G401.6 (cell line): ENCODE measurements around the gene GPLD1.
"Not testable (repeated sequence)": the region's sequence is repeated elsewhere in the genome, so short reads cannot be mapped to it uniquely, and the experiment has no call there.

Experiments used
- FAIRE-seq: peaks from 2 replicates; lab custom pipeline; 2012; peaks lifted over from hg19 to GRCh38; lab: Jason Lieb, UNC

GPLD1 gene

GRCh38 chr6:24410622-24411021 is 78.8 kb downstream of the GPLD1 start:
- no peak for FAIRE-seq

GRCh38 chr6:24408719-24409410 is 80.5 kb downstream of the GPLD1 start:
- no peak for FAIRE-seq

- no peak for FAIRE-seq
These were observed 84.1 kb downstream of the GPLD1 start for GRCh38 chr6:24405262-24405661.

GRCh38 chr6:24403501-24403824 is 85.9 kb downstream of the GPLD1 start:
- no peak for FAIRE-seq

GRCh38 chr6:24402697-24403500 is 86.5 kb downstream of the GPLD1 start, which contains the start of gene MRS2:
TSS of gene MRS2 (plus strand) at chr6:24402936. CDS start at chr6:24403047, 111 bp downstream.
- FAIRE-seq: no peak

GRCh38 chr6:24401458-24401857 is 87.9 kb downstream of the GPLD1 start:
- no peak for FAIRE-seq

- not testable (repeated sequence) for FAIRE-seq
These were observed 89.0 kb downstream of the GPLD1 start for GRCh38 chr6:24400045-24401039.

GRCh38 chr6:24397631-24398030 is 91.7 kb downstream of the GPLD1 start:
- no peak for FAIRE-seq

GRCh38 chr6:24396824-24397223 is 92.6 kb downstream of the GPLD1 start:
- FAIRE-seq: no peak

- FAIRE-seq: no peak
These were observed 94.5 kb downstream of the GPLD1 start for GRCh38 chr6:24394780-24395437.

GRCh38 chr6:24394061-24394779 is 95.2 kb downstream of the GPLD1 start:
- FAIRE-seq: no peak

- FAIRE-seq: no peak
These were observed 97.5 kb downstream of the GPLD1 start for GRCh38 chr6:24391756-24392405.

GRCh38 chr6:24391208-24391607 is 98.2 kb downstream of the GPLD1 start:
- FAIRE-seq: no peak

- no peak for FAIRE-seq
These were observed 101.6 kb downstream of the GPLD1 start for GRCh38 chr6:24387818-24388217.

- FAIRE-seq: no peak
These were observed 103.7 kb downstream of the GPLD1 start for GRCh38 chr6:24385536-24386269.

GRCh38 chr6:24384369-24385130 is 104.8 kb downstream of the GPLD1 start:
- not testable (repeated sequence) for FAIRE-seq

GRCh38 chr6:24382891-24383494 is 106.4 kb downstream of the GPLD1 start:
- not testable (repeated sequence) for FAIRE-seq

- no peak for FAIRE-seq
These were observed 107.2 kb downstream of the GPLD1 start for GRCh38 chr6:24382220-24382540.
